NCI-H774 (cell line): ENCODE results near the gene ATP6V1G3.
"Not testable (repeated sequence)": the region's sequence is repeated elsewhere in the genome, so short reads cannot be mapped to it uniquely, and the experiment has no call there.

Experiments used
- DNase-seq: peaks from one replicate; lab custom pipeline; 2025; lab: John Stamatoyannopoulos, UW

ATP6V1G3 gene, protein sequence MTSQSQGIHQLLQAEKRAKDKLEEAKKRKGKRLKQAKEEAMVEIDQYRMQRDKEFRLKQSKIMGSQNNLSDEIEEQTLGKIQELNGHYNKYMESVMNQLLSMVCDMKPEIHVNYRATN

DNA sequence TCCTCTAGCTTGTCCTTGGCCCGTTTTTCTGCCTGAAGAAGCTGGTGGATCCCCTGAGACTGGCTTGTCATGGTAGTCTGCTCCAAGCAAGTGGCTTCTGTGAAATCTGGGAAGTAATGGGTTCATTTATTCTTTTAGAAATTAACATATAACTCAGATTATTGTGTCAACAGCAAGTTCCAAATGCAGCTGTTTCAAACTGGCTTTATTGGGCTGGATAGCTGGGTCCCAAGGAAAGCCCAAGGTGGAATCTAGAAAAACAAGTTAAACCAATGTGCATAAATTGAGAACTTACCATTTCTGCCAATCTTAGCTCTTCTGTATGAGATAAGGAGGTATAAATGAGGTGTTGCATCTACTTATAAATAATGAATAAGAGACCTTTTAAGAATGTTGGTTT lies at the start of gene ATP6V1G3:
Gene ATP6V1G3, minus strand, starts transcription at position 101 of the 400 bp plus-strand sequence. Its CDS starts 30 bp downstream, at position 71.
- DNase-seq: no peak

DNA sequence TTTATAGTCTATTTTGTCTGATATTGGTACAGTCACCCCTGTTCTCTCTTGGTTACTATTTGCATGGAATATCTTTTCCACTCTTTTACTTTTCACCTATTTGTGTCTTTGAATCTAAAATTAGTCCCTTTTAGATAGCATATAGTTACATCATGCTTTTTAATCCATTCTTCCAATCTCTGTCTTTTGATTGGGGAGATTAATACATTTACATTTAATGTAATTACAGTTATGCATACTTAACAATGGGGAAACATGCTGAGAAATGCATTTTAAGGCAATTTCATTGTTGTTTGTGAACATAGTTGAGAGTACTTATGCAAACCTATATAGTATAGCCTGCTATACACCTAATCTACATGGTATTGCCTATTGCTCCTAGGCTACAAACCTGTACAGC lies 48.4 kb upstream of the ATP6V1G3 start:
- DNase-seq: no peak

DNA sequence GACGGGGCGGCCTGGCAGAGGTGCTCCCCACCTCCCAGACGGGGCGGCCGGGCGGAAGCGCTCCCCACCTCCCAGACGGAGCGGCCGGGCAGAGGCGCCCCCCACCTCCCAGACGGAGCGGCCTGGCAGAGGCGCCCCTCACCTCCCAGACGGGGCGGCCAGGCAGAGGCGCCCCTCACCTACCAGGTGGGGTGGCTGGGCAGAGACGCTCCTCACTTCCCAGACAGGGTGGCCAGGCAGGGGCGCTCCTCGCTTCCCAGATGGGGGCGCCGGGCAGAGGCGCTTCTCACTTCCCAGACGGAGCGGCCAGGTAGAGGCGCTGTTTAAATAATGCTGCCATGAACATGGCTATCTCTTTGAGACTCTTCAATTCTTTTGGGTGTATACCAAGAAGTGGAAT lies 43.7 kb upstream of the ATP6V1G3 start:
- DNase-seq: no peak

DNA sequence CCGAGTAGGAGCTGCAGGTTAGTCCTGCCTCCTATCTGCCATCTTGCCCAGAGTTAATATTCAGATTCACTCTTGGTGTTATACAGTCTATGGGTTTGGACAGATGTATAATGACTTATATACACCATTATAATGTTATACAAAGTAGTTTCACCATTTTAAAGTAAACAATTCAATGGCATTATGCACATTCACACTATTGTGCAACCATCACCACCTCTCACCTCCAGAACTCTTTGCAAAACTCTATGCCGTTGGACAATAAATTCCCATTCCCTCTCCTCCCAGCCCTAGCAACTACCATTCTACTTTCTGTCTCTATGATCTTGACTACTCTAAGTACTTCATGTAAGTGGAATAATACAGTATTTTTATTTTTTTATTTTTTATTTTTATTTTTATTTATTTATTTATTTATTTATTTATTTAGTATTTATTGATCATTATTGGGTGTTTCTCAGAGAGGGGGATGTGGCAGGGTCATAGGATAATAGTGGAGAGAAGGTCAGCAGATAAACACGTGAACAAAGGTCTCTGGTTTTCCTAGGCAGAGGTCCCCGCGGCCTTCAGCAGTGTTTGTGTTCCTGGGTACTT lies 42.8 kb upstream of the ATP6V1G3 start:
- DNase-seq: not testable (repeated sequence)

DNA sequence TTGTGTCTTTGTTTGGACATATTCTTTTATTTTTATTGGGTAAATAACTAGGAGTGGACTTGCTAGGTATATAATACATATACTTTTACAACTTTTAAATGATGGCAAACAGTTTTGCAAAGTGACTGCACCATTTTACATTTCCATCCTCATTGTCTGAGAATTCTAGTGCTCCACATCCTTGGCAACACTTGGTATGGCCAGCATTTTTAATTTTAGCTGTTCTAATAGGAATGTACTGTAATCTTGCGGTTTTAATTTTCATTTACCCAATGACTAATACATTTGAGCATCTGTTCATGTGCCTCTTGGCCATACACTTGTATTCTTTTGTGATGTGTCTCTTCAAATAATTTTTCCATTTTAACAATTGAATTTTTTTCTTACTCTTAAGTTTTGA lies 37.0 kb upstream of the ATP6V1G3 start:
- DNase-seq: no peak

DNA sequence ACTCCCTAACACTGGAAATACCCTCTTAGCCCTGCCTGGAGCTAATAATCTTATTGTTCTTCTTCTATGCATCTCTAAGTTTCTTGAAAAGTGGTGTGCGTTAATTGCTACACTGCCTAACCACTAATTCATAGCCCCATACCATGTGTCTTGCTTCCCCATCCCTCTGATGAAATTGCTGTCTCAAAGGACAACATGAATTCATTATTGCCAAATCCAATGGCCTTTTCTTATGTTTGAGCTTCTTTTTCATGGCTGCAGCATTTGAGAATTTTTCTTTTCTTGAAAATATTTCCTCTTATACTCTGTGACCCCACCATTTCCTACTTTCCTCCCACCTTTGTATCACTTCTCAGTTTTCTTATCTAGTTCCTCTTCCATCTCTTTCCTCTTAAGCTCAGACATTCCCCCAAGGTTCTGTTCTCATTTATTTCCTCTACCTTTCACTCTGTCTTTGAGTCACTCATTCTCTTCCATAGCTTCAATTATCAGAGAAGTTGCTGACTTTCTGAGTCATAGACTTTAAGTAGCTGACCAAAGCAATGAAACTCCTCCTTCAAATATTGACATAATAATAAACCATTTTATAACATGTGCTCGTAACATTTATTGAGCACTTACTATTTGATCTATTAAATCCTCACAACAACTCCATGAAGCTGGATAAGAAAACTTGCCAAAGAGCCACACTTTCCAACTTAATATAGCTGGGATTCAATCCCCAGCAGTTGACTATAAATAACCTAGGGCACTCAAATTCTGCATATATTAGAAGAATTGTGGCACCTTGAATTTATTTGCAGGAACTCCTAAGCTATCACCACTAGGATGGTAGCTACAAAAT lies 35.5 kb upstream of the ATP6V1G3 start:
- DNase-seq: no peak

DNA sequence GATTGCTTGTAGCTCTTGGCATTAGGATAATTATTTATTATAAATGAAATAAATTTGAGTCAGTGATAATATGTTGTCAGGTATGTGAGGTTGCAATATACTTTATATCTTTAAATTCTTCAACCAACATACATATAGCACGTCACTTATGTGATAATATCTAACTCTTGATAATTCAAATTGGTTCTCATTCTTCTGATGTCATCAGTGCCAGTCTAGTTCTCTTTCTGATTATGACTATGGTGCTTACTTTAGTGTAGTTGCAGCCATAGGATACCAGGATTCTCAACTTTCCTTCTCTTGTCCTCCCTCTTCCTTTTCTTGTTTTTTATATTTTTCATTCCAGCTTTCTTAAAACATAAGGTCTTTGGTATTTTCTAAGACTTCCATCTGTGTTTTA lies 34.8 kb upstream of the ATP6V1G3 start:
- DNase-seq: no peak

DNA sequence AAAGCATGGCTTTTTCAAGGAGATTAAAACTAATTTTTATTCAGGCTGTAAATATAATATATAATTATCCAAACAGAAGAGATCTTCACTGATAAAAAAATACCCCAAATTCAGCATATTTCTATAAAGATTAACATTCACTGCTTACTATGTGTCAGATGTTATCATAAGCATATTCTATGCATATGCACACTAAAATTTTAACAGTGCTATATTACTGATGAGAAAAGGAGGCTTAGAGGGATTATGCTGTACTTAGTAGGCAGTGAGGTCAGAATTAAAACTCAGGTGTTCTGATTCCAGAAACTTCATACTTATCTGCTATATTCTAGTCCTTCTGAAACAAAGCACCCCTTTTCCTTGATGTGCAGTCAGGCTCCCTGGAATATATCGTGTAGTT lies 33.8 kb upstream of the ATP6V1G3 start:
- DNase-seq: no peak

DNA sequence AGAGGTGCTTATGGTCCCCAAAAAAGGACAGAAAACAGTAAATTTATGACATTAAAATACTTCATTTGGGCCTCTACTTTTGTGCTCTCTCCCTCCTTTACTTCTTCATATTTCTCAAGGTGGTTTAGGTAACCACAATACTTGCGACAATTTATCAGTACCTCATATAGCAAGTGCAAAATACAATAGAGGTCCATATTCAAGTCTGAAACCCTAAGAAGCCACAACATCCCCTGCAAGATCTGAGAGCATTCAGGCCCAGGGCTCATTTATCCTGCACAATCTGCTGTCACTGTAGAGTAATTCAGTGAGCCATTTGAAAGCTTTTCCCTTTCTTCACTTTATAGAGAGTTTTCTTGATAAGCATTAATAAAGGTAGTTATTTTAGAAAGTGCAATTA lies 24.2 kb upstream of the ATP6V1G3 start:
- DNase-seq: no peak

DNA sequence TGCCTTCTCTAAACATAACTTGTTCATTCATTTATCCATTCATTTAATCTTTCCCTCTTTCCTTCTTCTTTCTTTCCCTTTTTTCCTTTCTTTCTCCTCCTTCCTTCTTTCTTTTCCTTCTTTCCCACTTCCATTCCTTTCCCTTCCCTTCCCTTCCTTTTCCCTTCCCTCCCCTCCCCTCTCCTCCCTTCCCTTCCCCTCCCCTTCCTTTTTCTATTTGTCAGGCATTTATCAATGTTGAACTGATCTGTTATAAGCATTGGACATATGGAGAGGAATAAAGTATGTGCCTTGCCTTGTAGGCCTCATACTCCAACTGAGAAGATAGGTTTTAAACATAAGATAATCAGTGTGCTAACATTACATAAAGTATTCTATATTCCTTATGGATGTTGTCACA lies 23.7 kb upstream of the ATP6V1G3 start:
- DNase-seq: no peak

DNA sequence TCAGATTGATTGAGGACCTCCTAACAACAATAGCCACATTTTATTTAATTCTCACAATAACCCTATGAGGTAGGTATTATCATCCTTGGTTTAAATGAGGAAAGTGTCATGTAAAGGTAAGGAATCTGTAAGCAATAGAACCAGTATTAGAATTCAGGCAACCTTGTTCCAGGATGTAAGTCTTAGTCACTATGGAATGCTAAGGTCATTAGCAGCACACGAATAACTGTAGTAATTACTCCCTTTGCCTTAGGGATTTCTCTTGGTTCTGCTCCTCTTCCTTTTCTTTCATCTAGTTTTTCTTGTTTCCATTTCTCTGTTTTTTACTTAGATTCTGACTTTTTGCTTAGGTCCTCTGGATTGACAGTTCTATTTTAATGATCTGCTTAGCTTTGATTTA lies 23.1 kb upstream of the ATP6V1G3 start:
- DNase-seq: no peak

DNA sequence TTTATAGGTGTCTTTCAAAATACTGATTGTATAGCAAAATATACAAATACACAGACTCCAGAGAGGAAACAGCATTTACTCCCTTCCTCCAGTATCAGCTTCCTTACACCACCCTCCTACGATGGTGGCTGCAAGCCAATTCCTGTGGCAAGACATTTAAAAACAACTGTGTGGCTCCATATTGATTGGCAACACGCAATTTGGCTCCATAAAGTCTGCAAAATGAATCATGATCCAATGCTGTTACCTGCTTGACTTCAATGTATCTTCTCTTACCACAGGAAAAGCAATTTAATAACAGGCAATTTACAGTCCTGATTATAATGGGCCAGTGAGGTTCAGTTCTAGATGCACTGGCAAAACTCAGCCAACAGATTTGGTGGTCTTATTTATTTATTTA lies 19.7 kb upstream of the ATP6V1G3 start:
- no peak for DNase-seq

DNA sequence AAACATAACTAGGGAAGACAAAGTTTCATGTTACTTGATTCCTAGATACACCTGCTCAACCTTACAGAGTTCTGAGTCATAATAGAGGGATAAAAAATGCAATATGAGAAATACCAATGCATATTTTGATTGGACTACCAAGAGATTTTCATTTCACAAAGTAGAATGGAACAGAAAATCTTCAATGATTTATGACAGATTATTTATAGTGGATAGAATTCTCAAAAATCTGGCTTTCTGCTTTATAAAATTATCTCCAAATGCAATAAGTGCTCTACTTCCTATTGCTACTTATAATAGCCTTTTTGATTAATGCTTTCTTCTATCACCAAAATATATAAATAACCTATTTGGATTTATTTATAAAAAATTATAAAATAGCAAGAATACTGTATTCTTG lies 18.9 kb upstream of the ATP6V1G3 start:
- DNase-seq: no peak

DNA sequence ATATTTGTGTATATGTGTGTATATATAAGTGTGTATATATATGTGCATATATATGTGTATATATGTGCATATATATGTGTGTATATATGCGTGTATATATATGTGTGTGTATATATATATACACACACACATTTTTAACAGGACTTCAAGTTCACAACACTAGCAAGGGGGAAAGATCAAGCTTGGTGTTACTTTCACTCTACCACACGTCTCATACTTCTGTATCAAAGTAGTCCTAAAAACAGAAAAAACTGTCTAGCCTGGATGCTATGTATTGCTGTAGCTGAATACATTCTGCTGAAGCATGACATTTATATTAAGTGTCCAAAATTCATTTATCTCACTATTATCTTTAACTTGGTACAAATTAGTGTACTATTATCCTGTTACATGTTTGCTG lies 17.9 kb upstream of the ATP6V1G3 start:
- DNase-seq: no peak

DNA sequence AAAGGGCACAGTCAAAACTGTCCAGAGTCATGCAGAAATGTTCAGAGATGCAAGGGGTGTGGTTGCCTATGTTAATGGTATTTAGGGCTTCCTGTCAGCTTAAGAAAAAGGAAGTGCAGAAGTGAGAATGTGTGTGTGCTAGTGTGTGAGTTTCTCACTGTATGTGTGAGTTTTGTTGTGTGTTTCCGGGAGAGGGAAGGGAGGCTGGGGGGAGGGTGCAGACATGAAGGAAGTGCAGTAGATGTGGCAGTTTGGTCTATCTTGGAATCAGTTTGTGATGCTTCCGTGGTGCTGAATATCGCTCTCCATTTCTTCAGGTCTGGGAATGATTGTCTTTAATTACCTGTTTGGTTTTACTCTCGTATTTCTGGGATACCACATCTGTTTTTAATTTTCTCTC lies 16.5 kb upstream of the ATP6V1G3 start:
- DNase-seq: no peak

DNA sequence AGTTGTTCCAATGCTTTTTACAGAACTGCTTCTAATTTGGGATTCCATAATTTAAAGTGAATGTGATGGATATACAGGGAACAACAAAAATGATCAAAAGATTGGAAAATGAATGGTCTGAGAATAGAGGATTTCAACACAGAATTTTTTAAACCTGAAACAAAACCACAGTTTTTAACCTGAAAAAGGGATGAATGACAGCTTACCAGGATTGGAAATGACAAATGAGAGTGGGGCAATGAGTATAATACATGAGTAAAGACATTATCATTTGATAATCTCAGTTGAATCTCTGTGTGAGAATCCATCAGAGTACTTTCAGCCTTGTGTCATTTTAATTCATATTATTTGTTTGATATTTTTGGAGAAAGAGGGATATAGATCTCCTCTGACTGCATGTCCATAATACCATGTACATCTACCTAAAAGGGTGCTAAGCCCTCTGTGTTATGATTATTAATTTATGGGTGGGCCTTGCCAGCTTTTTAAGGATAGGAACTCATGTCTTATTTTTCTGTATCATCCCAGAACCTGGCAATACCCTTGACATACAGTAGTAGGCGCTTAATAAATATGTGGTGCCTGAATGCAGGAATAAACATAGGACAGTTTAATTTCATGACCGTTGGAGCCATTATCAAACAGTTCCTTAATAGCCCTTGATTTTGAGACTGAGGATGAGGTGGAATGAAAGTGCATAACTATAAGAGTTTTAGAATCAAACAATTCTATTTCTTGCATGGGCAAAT lies 12.4 kb upstream of the ATP6V1G3 start:
- no peak for DNase-seq

DNA sequence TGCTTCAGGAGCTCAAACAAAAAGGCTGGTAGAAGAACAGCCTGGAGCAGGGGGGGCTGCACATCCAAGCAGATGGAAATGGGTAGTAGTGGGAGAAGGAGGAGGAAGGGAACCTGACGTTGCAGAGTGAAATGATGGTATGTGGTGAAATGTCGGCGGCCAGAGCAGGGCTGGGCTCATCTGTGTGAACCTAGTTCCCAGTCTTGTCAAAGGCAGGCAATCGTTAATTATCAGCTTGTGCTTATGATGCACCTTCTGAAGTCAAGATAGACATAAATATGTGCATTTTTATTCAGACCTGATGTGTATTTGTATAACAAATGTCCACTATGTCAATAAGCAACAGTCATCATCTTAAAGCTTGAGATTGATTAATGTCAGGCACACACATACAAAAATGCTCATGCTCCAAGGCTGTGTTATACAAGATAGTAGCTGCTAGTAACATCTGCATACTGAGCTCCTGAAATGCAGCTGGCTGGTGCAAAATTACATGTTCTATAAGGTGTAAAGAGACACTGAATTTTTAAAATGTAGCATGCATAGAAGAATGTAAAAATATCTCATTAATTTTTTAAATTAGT lies 10.6 kb upstream of the ATP6V1G3 start:
- DNase-seq: no peak

DNA sequence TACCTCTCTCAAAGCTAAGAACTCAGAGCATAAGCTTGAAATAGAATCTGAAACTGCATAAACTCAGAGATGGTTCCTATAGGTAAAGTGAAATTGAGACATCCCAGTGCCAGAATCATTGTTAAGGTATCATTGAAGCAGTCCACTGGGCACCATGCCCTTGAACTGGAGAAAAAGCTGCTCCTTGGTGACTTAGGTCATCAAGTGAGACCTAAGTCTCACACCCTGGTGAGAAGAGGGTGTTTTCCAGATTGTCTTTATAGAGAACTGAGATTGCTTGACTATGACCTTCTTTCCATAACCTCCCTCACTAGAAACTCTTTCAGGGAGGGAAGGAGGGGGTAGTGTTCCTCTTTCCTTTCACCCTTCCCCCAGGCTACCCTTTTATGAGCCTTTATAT lies 9.4 kb upstream of the ATP6V1G3 start:
- DNase-seq: no peak

DNA sequence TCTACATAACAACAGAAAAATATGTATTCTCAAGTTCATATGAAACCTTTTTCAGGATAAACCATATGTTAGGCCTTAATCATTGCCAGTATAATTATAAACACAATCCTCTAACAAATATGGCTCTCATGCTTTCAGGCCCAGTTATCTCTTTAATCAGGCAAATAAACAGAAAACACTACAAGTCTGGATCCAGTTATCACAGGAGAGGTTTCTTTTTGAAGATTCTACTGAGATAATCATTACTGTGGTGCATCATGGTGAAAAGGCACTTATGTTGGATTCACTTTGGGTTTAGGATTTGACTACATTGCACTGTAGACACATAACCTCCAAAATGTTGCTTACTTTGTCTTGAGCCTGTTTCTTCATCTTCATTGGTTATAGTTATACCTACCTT lies 8.4 kb upstream of the ATP6V1G3 start:
- DNase-seq: no peak

DNA sequence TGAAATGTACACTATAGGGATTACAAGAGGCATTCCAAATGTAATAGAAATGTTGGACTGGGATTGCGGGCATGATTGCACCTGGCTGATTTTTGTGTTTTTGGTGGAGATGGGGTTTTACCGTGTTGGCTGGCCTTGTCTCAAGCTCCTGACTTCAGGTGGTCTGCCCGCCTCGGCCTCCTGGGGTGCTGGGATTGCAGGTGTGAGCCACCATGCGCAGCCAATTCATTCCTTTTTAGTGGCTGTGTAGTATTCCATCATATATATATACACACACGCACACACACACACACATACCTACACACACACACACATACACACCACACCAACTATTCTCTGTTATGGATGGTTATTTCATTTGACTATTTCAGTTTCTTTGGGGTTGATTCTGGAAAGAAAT lies 4.7 kb upstream of the ATP6V1G3 start:
- DNase-seq: no peak

DNA sequence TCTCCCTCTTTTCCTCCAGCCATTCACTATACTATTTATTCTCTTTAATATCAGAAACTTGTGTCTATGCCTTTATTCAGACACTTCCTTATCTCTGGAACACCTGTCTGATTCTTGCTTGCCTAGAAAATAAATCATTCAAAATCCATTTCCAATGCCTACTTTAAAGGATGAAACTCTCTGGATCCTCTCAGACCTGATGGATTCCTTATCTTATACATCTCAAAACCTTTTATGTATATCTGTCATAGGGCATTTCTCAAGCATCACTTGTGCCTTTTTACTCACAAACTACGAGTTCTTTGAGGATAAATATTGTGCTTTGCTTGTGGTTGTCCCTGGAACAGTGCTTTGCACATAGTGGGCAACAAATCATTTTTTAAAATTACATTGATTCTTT lies 3.8 kb upstream of the ATP6V1G3 start:
- DNase-seq: no peak

DNA sequence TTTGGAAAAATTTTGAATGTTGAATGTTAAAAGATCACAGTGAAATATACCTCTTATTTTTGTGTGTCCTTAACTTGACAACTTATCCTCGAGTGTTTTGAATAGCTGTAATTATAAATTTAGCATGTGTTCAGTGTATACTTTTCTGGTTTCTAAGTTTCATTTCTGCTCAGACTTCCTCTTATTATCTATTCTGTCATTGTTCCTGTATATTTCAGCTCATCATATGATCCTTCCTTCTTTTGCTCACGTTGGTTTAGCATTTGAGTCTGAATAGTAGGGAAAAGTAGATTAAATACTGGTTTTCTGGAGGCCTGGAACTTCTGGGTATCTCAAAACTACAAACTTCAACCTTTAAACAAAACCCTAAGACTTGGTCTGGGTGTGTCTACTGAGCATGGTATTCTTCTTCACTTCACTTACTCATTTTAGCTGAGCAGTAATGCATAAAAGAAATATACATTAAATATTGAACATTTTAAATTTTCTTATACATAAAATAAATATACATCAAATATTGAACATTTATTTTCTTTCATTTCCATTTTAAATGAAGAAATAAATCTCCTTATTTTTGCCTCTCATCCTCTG lies 3.3 kb upstream of the ATP6V1G3 start:
- DNase-seq: no peak
